NB4 (cell line): ENCODE measurements around the gene FAM111A.

Experiments
- POLR2A ChIP-seq: IDR thresholded peaks from 2 replicates; pipeline ENCODE4 v1.6.1; 2011; ENCODE audit warnings: mild to moderate bottlenecking; ENCODE audit not compliant: insufficient read length; ENCODE audit errors: extremely low read depth
- TF ChIP-seq, protein P1 (sequence below): IDR thresholded peaks from 2 replicates; pipeline ENCODE4 v1.6.1; 2011; ENCODE audit warnings: low read depth, low read length

GRCh38 chr11:59138643-59139042 lies 4.0 kb upstream of the FAM111A start:
- TF ChIP-seq, protein P1, sequence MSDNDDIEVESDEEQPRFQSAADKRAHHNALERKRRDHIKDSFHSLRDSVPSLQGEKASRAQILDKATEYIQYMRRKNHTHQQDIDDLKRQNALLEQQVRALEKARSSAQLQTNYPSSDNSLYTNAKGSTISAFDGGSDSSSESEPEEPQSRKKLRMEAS, result no peak
- no peak for TF ChIP-seq POLR2A
